GM08714 (cell line): Measurements from ENCODE around the gene UBE2J2.

ENCODE experiments used
- H3K4me3 ChIP-seq: fragments of 200-500 bp; sonication (Bioruptor generic); 2 replicates; pipeline ENCODE4 v1.5.1; 2014; ENCODE audit warnings: mild to moderate bottlenecking, low read length, inconsistent platforms
- ZNF274 ChIP-seq: IDR thresholded peaks from 2 replicates; pipeline ENCODE4 v1.6.1; 2012; ENCODE audit warnings: mild to moderate bottlenecking, low read depth, low read length

The UBE2J2 gene

DNA sequence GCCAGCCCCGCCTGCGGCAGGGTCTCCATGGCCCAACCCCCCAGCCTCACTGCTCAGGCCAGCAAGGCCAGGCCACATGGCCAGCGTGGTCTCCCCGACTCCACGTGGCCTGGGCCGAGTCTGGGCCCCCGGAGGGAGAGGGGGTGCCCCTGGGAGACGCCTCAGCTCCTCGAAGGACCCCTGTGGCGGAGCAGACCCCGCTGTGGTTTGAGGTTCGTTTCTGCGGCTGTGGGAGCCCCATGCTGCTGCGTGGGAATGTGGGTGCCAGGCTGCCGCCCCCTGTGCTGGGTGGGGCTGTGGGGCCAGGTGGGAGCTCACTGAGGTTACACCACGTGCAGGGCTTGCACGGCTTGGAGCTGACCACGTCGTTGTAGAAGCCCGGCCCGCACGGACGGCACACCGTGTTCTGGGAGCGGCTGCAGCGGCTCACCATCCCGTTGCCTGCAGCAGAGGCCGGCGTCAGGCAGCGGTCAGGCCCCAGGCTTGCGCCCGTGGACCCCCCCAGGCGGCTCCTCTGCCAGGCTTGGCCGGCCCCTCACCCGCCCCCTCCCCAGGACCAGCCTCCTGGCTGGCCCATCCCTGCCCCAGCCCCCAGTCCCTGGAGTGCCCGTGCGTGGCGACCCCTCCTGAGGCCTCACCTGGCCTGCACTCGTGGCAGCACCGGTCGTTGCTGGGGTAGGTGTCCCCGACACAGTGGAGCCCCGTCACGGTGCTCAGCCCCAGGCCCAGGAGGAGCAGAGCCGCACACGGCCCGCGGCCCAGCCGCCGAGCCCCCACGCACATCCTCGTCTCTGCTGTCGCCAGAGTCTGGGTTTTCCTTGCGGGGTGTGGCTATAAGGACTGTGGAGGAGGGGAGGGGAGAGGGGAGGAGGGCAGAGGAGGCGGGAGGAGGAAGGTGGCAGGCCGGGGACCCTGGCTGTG, 60.0 kb downstream of the UBE2J2 start, which contains the start of gene TNFRSF4:
Gene TNFRSF4, minus strand, starts transcription at position 809 of the 921 bp plus-strand sequence. Its CDS starts 26 bp downstream, at position 783.
- TF ChIP-seq ZNF274: no peak
- H3K4me3 ChIP-seq: no peak within 1 kb of the TSS

DNA sequence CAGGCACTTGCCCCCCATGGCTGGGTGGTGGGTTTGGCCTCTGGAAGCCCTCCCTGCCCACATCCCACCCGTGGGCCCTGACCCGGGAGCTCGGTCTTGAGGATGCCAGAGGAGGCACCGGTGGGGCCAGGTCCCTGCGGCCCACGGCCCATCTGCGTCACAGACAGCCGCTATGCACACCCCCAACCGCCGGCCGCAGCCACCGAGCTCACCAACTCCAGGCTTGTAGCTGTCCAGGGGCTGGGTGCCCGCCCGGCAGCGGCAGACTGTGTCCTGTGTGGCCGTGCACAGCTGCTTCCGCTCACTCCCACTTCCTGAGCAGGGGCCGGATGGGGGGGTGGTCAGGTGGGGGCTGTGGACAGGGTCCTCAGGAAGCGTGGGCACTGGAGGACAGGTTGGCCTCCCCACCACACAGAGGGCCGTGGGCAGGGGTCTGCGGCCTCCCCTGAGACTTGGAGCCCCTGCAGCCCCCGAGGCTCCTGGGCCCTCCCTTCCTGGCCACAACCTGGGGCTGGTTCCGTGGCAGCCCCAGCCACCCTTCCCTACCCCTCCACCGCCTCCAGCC, 60.8 kb downstream of the UBE2J2 start:
- H3K4me3 ChIP-seq: no peak overlapping the region; the same call in 1 of the 2 replicates
- TF ChIP-seq ZNF274: no peak

DNA sequence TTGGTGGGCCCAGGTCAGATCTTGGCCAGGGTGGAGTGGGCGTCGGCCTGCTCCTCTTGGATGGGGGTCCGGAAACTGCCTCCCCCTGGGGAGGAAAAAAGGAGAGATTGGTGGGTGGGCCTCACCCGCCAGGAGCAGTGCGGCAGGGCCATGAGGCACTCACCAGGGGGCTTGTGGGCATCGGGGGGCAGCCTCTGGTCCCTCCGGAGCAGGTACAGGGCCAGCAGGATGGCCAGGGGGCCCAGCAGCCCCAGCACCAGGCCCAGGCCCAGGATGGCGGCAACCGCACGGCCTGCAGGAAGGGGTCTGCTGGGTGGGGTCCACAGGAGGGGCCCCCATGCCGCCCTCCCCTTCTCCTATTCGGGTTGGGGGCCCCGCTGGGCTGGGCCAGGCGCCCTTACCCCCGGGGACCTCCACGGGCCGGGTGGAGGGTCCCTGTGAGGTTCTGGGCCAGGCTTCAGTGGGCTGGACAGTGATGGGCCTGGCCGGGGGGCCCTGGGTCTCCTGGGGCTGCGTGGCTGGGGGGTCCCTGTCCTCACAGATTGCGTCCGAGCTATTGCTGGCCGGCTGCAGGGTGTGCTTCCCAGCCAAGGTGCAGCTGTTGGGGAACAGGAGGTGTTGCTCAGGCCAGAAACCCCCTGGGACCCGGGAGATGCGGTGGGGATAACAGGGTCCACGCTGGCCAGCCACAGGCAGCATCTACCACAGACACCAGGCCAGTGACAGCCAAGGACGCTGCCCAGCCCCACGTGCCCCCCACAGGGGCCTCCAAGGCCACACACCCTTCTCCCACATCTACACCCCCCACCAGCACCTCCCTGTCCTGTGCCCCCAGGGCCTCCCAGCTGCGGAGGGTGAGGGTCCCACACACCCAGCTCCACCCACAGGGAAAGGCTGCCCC, 61.9 kb downstream of the UBE2J2 start:
- no peak overlapping the region for H3K4me3 ChIP-seq
- no peak for TF ChIP-seq ZNF274

DNA sequence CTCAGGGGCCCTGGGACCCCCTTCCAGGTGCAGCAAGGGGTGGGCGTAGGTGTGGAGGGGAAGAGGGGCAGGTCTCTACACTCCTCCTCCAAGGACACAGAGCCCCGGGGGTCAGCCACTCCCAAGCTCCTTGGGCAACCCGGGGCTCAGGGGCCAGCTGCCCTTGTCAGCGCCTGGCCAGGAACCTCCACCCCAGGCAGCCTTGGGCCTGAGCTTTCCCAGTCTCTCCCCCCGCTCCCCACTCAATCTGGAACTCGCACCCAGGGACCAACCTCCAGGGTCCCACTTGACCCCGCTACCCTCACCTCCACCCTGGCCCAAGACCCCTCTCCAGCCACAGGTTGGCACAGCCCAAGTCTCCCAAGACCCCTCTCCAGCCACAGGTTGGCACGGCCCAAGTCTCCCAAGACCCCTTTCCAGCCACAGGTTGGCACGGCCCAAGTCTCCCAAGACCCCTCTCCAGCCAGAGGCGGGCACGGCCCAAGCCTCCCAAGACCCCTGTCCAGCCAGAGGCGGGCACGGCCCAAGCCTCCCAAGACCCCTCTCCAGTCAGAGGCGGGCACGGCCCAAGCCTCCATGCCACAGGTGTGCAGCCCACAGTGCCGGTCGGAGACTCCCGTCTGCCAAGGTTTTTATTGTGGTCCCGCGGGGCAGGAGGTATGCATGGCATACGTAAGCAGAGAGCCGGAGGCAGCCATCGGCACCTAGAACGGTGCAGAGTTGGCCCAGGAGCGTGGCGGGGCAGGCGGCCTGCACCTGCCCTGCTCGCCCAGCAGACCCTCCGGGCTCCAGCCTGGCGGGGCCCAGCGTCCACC, 62.7 kb downstream of the UBE2J2 start:
- no peak overlapping the region for H3K4me3 ChIP-seq
- no peak for TF ChIP-seq ZNF274

DNA sequence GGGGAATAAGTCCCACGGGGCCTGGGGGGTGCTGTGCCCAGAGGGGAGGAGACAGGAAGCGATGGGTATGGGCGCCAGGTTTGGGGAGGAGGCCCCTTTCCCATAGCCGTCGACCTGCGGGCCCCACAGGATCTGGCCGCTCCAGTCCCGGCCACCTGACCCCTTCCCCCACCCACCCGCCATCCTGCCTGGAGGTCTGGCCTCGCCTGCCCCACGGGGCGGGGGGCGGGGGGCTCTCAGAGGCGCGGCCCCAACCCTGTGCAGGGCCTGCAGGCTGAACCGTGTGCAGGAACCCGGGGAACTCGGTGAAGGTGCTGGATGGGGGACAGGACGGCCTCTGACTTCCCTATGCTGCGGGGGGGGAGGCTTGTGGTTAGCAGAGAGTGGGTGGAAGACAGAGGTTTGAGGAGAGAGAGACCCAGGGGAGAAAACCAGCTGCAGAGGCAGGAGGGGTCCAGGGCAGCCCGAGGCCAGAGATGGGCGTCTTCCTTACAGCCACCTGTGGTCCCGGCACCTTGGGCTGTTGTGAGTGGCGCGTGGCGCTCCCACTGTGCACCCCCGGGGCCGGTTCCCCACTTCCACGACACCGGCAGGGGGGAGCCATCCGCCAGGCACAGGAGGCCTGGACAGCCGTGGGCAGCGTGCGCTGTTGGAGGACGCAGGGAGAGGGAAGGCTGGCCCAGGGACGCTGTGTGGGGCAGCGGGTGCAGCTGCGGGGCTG, 64.8 kb downstream of the UBE2J2 start:
- TF ChIP-seq ZNF274: no peak
- no peak overlapping the region for H3K4me3 ChIP-seq

DNA sequence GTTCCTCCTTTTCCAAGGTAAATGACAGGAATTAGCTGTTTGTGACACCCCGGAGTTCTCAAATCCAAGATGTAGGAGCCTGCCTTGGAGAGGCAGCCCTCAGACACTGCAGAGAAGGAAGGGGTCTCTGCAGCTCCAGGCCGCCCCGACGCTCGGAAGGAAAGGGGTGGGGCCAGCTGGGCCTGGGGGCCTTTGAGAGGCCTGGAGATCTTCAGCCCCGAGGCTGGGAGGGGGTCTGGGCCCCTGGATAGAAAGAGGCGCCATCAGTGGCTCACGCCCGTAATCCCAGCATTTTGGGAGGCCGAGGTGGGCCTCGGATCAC, 66.1 kb downstream of the UBE2J2 start:
- H3K4me3 ChIP-seq: no peak overlapping the region
- no peak for TF ChIP-seq ZNF274

DNA sequence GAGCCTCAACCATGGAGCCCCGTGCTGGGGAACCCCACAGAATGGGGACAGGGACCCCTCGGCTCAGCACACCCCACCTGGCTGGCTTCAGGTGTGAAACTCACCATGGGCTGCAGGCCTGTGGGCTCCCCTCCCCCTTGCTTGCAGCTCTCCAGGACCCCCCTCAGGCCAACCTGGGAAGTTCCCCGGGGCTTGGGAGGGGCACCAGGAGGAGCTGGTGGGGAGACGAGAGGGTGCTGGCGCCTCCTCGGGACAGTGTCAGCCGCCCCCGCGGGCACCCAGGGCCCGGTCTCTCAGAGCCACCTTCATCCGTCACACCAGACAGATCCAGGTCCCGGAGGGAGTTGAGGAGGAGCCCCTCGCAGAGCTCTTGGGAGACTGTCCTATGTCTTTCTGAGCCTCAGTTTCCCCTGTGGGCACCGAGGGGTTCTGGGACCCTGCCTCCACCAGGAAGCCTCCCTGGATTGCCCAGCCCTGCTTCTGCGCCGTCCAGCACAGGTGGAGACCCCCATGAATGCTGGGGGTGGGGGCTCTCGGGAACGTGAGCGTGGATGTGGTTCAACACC, 66.6 kb downstream of the UBE2J2 start:
- H3K4me3 ChIP-seq: no peak overlapping the region
- no peak for TF ChIP-seq ZNF274

DNA sequence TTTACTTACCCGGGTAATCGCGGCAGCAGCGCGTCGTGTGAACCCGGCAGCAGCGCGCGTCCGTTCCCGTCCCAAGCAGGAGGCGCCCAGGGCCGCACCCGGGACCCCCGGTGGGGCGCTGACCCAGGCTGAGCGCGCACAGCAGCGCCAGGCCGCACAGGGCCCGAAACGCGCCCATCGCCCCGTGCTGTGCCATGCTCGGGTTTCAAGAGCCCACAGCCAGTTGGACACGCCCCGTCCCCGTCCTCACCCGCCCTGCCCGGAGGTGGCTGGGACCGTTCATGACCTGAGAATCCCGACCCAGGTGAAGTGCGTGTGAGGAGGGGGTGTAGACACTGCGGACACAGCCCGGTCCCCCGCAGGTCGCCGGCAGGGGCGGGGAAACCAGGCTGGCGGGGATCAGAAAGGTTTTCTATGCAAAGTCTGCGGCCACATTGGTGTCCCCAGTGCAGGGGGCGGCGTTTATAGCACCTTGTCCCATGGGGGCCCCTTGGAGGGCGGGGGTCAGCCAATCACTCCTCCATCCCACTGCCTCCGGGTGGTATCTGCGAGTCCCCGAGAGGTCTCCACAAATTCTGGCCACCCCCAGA, 67.2 kb downstream of the UBE2J2 start, which contains the start of gene TNFRSF18:
Gene TNFRSF18, minus strand, starts transcription at position 217 of the 590 bp plus-strand sequence. Its CDS starts 21 bp downstream, at position 196.
- no peak within 1 kb of the TSS; the same call in 1 of the 2 replicates for H3K4me3 ChIP-seq
- TF ChIP-seq ZNF274: no peak

DNA sequence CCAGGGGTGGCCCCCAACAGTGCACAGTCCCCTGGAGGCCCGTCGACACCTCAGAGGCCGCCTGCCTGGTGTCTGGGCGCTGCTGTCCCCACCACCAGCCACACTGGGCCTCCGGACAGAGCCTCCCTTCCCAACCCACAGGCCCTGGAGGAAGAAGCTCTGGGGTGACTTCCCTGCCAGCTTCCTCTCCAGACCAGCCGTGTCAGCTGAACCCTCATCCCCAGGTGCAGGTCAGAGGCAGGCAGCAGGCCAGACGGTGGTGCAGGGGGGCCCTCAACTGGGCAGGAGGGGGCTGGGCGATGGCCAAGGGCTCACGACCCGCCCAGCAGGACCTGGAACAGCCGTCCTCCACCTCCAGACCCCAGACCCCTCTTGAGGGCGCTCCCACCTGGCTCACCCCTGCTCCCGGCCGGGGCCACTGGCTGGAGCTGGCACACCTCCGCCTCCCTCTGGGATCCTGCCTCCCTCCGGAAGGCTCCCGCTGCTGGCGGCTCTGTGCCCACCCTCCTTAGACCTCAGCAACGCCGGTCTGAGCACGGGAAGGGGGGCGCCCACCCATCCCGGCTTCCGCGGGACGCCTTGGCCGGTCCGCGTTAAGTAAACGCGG, 67.8 kb downstream of the UBE2J2 start:
- TF ChIP-seq ZNF274: no peak
- H3K4me3 ChIP-seq: no peak overlapping the region; the same call in 1 of the 2 replicates

DNA sequence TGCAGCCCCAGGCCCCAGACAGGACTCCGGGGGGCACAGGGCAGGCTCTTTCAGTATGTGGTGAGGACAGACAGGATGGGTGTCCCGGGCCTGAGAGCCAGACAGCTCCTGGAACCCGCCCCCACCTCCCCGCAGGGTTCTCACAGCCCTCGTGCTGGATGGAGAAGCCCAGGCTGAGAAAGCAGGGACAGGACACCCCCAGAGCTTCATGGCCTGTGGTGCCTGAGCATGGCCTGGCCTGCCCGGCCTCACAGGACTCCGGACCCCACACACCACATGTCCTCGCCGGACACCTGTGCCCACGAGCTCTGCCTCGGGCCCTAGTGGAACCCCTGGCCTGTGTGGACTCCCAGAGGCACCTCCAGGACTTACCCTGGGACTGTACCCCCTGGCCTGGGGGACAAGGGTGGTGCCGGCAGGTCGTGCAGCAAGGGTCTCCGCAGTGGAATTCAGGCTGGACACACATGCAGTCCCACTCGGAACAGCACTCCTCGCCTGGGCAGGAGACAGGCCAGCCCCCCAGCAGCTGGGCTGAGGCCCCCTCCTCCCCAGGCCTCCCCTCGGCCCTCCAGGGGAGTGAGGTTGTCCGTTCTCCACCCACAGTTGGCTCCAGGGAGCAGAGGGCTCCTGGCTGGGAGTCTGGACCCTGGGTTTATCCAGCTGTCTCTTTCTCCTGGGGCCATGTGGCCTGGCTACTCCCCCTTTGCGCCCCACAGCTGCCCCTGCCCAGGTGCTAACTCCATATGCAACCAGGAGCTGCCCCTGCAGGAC, 68.5 kb downstream of the UBE2J2 start:
- no peak overlapping the region for H3K4me3 ChIP-seq
- no peak for TF ChIP-seq ZNF274

DNA sequence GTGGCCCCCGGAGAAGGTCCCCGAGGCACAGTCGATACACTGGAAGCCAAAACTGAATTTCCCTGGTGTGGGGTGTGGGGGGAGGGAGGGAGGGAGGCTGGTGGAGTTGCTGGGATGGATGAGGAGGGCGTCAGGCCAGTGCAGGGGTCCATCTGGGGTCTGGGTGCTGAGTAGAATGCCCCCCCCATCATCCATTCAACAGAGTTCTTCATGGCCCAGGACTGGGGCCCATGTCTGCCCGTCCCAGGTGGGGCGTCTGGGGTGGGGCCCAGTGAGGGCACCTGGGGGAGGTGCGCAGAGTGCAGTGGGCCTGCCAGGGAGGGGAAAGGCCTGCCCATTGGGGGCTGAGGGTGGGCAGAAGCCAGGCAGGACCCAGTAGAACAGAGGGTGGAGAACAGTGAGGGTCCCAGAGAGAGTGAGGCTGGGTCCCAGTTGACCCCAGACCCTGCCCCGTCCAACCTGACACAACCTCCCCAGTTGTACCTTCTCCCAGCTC, 69.2 kb downstream of the UBE2J2 start:
- no peak for TF ChIP-seq ZNF274
- H3K4me3 ChIP-seq: no peak overlapping the region
